ENCODE measurements around the gene HAGHL.

The HAGHL gene

DNA sequence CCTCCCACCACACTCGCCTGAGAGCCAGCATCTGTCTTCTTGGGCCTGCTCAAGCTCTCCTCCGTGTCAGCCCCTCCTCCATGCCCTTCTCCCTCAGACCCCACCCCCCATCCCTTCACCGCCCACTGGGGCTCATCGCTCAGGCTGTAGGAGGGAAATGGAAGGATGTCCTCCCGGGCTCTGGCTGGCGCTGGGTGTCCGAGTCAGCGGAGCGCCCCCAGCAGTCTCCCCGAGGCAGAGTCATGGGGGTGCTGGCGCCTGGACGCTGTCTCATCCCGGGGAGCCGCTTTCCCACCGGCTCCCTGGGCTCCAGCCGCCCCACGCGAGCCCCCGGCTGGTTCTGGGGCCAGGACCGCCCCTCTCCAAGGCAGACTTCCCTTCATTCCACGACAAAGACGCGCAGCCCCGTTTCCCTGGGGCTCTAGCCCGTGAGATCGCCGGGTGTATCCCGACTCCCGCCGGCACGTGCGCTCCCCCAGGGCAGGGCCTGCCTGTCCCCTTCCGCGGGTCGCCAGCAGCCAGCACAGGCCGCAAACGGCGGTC, 6.4 kb upstream of the HAGHL start (continued):
- TF ChIP-seq, protein P1, sequence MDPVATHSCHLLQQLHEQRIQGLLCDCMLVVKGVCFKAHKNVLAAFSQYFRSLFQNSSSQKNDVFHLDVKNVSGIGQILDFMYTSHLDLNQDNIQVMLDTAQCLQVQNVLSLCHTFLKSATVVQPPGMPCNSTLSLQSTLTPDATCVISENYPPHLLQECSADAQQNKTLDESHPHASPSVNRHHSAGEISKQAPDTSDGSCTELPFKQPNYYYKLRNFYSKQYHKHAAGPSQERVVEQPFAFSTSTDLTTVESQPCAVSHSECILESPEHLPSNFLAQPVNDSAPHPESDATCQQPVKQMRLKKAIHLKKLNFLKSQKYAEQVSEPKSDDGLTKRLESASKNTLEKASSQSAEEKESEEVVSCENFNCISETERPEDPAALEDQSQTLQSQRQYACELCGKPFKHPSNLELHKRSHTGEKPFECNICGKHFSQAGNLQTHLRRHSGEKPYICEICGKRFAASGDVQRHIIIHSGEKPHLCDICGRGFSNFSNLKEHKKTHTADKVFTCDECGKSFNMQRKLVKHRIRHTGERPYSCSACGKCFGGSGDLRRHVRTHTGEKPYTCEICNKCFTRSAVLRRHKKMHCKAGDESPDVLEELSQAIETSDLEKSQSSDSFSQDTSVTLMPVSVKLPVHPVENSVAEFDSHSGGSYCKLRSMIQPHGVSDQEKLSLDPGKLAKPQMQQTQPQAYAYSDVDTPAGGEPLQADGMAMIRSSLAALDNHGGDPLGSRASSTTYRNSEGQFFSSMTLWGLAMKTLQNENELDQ (tag by site-specific recombination; IDR thresholded peaks at IDR 0.05; ENCODE audit: low read depth), result no peak
- TF ChIP-seq ZBTB1 (tag by site-specific recombination; IDR thresholded peaks at IDR 0.05) (no peak), TRIM28 (IDR thresholded peaks at IDR 0.05; ENCODE audit: borderline replicate concordance, low read length) (no peak), YY1 (tag by site-specific recombination; IDR thresholded peaks at IDR 0.05) (no peak; the same call in 1 of the 2 replicates), ZNF701 (tag by site-specific recombination; IDR thresholded peaks at IDR 0.05) (no peak), ZNF350 (tag by site-specific recombination; IDR thresholded peaks at IDR 0.05) (no peak), ZNF311 (tag by site-specific recombination; IDR thresholded peaks at IDR 0.05; ENCODE audit: borderline replicate concordance) (no peak), ZNF426 (tag by site-specific recombination; IDR thresholded peaks at IDR 0.05) (no peak), SALL2 (tag by site-specific recombination; IDR thresholded peaks at IDR 0.05; ENCODE audit: borderline replicate concordance) (no peak), ZNF132 (tag by site-specific recombination; IDR thresholded peaks at IDR 0.05; ENCODE audit: borderline replicate concordance) (no peak), ZSCAN16 (tag by site-specific recombination; IDR thresholded peaks at IDR 0.05) (no peak)
- TF ChIP-seq, protein P2, sequence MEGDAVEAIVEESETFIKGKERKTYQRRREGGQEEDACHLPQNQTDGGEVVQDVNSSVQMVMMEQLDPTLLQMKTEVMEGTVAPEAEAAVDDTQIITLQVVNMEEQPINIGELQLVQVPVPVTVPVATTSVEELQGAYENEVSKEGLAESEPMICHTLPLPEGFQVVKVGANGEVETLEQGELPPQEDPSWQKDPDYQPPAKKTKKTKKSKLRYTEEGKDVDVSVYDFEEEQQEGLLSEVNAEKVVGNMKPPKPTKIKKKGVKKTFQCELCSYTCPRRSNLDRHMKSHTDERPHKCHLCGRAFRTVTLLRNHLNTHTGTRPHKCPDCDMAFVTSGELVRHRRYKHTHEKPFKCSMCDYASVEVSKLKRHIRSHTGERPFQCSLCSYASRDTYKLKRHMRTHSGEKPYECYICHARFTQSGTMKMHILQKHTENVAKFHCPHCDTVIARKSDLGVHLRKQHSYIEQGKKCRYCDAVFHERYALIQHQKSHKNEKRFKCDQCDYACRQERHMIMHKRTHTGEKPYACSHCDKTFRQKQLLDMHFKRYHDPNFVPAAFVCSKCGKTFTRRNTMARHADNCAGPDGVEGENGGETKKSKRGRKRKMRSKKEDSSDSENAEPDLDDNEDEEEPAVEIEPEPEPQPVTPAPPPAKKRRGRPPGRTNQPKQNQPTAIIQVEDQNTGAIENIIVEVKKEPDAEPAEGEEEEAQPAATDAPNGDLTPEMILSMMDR (tag by site-specific recombination; IDR thresholded peaks at IDR 0.05), result peak; percentile 74
- TF ChIP-seq, protein P3, sequence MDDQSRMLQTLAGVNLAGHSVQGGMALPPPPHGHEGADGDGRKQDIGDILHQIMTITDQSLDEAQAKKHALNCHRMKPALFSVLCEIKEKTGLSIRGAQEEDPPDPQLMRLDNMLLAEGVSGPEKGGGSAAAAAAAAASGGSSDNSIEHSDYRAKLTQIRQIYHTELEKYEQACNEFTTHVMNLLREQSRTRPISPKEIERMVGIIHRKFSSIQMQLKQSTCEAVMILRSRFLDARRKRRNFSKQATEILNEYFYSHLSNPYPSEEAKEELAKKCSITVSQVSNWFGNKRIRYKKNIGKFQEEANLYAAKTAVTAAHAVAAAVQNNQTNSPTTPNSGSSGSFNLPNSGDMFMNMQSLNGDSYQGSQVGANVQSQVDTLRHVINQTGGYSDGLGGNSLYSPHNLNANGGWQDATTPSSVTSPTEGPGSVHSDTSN (CRISPR knock-in tag; IDR thresholded peaks at IDR 0.05), result no peak
- TF ChIP-seq, protein P4, sequence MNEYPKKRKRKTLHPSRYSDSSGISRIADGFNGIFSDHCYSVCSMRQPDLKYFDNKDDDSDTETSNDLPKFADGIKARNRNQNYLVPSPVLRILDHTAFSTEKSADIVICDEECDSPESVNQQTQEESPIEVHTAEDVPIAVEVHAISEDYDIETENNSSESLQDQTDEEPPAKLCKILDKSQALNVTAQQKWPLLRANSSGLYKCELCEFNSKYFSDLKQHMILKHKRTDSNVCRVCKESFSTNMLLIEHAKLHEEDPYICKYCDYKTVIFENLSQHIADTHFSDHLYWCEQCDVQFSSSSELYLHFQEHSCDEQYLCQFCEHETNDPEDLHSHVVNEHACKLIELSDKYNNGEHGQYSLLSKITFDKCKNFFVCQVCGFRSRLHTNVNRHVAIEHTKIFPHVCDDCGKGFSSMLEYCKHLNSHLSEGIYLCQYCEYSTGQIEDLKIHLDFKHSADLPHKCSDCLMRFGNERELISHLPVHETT (tag by site-specific recombination; IDR thresholded peaks at IDR 0.05), result no peak
- TF ChIP-seq, protein P5, sequence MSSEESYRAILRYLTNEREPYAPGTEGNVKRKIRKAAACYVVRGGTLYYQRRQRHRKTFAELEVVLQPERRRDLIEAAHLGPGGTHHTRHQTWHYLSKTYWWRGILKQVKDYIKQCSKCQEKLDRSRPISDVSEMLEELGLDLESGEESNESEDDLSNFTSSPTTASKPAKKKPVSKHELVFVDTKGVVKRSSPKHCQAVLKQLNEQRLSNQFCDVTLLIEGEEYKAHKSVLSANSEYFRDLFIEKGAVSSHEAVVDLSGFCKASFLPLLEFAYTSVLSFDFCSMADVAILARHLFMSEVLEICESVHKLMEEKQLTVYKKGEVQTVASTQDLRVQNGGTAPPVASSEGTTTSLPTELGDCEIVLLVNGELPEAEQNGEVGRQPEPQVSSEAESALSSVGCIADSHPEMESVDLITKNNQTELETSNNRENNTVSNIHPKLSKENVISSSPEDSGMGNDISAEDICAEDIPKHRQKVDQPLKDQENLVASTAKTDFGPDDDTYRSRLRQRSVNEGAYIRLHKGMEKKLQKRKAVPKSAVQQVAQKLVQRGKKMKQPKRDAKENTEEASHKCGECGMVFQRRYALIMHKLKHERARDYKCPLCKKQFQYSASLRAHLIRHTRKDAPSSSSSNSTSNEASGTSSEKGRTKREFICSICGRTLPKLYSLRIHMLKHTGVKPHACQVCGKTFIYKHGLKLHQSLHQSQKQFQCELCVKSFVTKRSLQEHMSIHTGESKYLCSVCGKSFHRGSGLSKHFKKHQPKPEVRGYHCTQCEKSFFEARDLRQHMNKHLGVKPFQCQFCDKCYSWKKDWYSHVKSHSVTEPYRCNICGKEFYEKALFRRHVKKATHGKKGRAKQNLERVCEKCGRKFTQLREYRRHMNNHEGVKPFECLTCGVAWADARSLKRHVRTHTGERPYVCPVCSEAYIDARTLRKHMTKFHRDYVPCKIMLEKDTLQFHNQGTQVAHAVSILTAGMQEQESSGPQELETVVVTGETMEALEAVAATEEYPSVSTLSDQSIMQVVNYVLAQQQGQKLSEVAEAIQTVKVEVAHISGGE (tag by site-specific recombination; conservative IDR thresholded peaks at IDR 0.05; ENCODE audit: low read depth), result no peak
- TF ChIP-seq, protein P6, sequence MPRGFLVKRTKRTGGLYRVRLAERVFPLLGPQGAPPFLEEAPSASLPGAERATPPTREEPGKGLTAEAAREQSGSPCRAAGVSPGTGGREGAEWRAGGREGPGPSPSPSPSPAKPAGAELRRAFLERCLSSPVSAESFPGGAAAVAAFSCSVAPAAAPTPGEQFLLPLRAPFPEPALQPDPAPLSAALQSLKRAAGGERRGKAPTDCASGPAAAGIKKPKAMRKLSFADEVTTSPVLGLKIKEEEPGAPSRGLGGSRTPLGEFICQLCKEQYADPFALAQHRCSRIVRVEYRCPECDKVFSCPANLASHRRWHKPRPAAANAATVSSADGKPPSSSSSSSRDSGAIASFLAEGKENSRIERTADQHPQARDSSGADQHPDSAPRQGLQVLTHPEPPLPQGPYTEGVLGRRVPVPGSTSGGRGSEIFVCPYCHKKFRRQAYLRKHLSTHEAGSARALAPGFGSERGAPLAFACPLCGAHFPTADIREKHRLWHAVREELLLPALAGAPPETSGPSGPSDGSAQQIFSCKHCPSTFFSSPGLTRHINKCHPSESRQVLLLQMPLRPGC (tag by site-specific recombination; IDR thresholded peaks at IDR 0.05), result peak; percentile 66; the same call in 1 of the 2 replicates
- TF ChIP-seq, protein P7, sequence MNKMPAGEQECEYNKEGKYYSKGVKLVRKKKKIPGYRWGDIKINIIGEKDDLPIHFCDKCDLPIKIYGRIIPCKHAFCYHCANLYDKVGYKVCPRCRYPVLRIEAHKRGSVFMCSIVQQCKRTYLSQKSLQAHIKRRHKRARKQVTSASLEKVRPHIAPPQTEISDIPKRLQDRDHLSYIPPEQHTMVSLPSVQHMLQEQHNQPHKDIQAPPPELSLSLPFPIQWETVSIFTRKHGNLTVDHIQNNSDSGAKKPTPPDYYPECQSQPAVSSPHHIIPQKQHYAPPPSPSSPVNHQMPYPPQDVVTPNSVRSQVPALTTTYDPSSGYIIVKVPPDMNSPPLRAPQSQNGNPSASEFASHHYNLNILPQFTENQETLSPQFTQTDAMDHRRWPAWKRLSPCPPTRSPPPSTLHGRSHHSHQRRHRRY (tag by site-specific recombination; IDR thresholded peaks at IDR 0.05), result peak; percentile 57; the same call in 1 of the 2 replicates
- TF ChIP-seq, protein P8, sequence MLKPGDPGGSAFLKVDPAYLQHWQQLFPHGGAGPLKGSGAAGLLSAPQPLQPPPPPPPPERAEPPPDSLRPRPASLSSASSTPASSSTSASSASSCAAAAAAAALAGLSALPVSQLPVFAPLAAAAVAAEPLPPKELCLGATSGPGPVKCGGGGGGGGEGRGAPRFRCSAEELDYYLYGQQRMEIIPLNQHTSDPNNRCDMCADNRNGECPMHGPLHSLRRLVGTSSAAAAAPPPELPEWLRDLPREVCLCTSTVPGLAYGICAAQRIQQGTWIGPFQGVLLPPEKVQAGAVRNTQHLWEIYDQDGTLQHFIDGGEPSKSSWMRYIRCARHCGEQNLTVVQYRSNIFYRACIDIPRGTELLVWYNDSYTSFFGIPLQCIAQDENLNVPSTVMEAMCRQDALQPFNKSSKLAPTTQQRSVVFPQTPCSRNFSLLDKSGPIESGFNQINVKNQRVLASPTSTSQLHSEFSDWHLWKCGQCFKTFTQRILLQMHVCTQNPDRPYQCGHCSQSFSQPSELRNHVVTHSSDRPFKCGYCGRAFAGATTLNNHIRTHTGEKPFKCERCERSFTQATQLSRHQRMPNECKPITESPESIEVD (tag by site-specific recombination; IDR thresholded peaks at IDR 0.05), result no peak
- TF ChIP-seq, protein P9, sequence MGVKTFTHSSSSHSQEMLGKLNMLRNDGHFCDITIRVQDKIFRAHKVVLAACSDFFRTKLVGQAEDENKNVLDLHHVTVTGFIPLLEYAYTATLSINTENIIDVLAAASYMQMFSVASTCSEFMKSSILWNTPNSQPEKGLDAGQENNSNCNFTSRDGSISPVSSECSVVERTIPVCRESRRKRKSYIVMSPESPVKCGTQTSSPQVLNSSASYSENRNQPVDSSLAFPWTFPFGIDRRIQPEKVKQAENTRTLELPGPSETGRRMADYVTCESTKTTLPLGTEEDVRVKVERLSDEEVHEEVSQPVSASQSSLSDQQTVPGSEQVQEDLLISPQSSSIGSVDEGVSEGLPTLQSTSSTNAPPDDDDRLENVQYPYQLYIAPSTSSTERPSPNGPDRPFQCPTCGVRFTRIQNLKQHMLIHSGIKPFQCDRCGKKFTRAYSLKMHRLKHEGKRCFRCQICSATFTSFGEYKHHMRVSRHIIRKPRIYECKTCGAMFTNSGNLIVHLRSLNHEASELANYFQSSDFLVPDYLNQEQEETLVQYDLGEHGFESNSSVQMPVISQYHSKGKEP (tag by site-specific recombination; IDR thresholded peaks at IDR 0.05), result no peak
- TF ChIP-seq, protein P10, sequence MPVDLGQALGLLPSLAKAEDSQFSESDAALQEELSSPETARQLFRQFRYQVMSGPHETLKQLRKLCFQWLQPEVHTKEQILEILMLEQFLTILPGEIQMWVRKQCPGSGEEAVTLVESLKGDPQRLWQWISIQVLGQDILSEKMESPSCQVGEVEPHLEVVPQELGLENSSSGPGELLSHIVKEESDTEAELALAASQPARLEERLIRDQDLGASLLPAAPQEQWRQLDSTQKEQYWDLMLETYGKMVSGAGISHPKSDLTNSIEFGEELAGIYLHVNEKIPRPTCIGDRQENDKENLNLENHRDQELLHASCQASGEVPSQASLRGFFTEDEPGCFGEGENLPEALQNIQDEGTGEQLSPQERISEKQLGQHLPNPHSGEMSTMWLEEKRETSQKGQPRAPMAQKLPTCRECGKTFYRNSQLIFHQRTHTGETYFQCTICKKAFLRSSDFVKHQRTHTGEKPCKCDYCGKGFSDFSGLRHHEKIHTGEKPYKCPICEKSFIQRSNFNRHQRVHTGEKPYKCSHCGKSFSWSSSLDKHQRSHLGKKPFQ (tag by site-specific recombination; IDR thresholded peaks at IDR 0.05), result no peak

Data from HEK293 (cell line).